IPS-NIHi11 (cell line): ENCODE measurements around the gene RIPK1.
"Not testable (repeated sequence)": the region's sequence is repeated elsewhere in the genome, so short reads cannot be mapped to it uniquely, and the experiment has no call there.

Experiments
- DNase-seq: peaks from one replicate; pipeline ENCODE4 v3.0.0; 2012; ENCODE audit warnings: mixed read lengths, low spot score

The RIPK1 gene

GRCh38 chr6:3045777-3046176, 22.5 kb upstream of the RIPK1 start:
- DNase-seq: no peak

GRCh38 chr6:3046295-3046694, 22.0 kb upstream of the RIPK1 start:
- no peak for DNase-seq

- not testable (repeated sequence) for DNase-seq
These were observed 20.3 kb upstream of the RIPK1 start for GRCh38 chr6:3048009-3048408.

- no peak for DNase-seq
These were observed 15.6 kb upstream of the RIPK1 start for GRCh38 chr6:3052481-3053230.

GRCh38 chr6:3053231-3053508, 15.1 kb upstream of the RIPK1 start:
- no peak for DNase-seq

- not testable (repeated sequence) for DNase-seq
These were observed 13.8 kb upstream of the RIPK1 start for GRCh38 chr6:3054229-3055157.

- DNase-seq: not testable (repeated sequence)
These were observed 13.2 kb upstream of the RIPK1 start for GRCh38 chr6:3055158-3055499.

- no peak for DNase-seq
These were observed 11.1 kb upstream of the RIPK1 start for GRCh38 chr6:3057063-3057770.

GRCh38 chr6:3058957-3059356, 9.3 kb upstream of the RIPK1 start:
- DNase-seq: no peak

- DNase-seq: not testable (repeated sequence)
These were observed 8.2 kb upstream of the RIPK1 start for GRCh38 chr6:3060092-3060491.

GRCh38 chr6:3061501-3061941, 6.8 kb upstream of the RIPK1 start:
- no peak for DNase-seq

- DNase-seq: not testable (repeated sequence)
These were observed 5.0 kb upstream of the RIPK1 start for GRCh38 chr6:3063340-3063732.

GRCh38 chr6:3063733-3064700, 4.3 kb upstream of the RIPK1 start:
- DNase-seq: peak; percentile 85

- no peak for DNase-seq
These were observed 3.3 kb downstream of the RIPK1 start for GRCh38 chr6:3071568-3071967.

- no peak for DNase-seq
These were observed 4.5 kb downstream of the RIPK1 start for GRCh38 chr6:3072798-3073197.

GRCh38 chr6:3073382-3073781, 5.1 kb downstream of the RIPK1 start:
- no peak for DNase-seq

GRCh38 chr6:3075772-3076113, 7.4 kb downstream of the RIPK1 start:
- DNase-seq: no peak

GRCh38 chr6:3076320-3076719, 8.0 kb downstream of the RIPK1 start:
- no peak for DNase-seq

- no peak for DNase-seq
These were observed 9.1 kb downstream of the RIPK1 start for GRCh38 chr6:3077430-3077829.

GRCh38 chr6:3078952-3079351, 10.7 kb downstream of the RIPK1 start:
- DNase-seq: not testable (repeated sequence)

- no peak for DNase-seq
These were observed 11.4 kb downstream of the RIPK1 start for GRCh38 chr6:3079682-3080081.

- DNase-seq: peak; percentile 23
These were observed 13.7 kb downstream of the RIPK1 start for GRCh38 chr6:3081960-3082359.
